Right ventricle myocardium superior (tissue), 1 donor: ENCODE data around the gene C1QTNF7. TPM values are rescaled to one million over a fixed set of nuclear protein-coding genes. Genes with fewer than 3 reads are reported as not detected.

Experiments
- ATAC-seq: fragments of 200-7000 bp; cut with Tn5 transposase; one replicate; pipeline ENCODE4 v1.9.1; 2020; ENCODE audit warnings: mild to moderate bottlenecking; ENCODE audit not compliant: poor library complexity
- DNase-seq: peaks from one replicate; pipeline ENCODE4 v3.0.0-alpha.2; 2020
- intact Hi-C: fragments of 100-400 bp; cut with DNase I; formaldehyde crosslinking; loops from one replicate; pipeline ENCODE4 v1.11.2; 2022
- long read RNA-seq: library from polyadenylated mRNA; unstranded; transcript quantifications from one replicate; pipeline ENCODE4 v2.0.0, GENCODE V29; 2021
- total RNA-seq: library from RNA; stranded (reverse); fragmentation: NEBNext Ultra II Directional; extraction: Animal tissue kit (Norgen Biotek cat#: 25700); gene quantifications from one replicate; pipeline ENCODE4 v1.2.1, GENCODE V29; 2021
- donor health status: DM: no; HTN: yes; CAD: no; lungs with severe emphysema.

Gene C1QTNF7, protein sequence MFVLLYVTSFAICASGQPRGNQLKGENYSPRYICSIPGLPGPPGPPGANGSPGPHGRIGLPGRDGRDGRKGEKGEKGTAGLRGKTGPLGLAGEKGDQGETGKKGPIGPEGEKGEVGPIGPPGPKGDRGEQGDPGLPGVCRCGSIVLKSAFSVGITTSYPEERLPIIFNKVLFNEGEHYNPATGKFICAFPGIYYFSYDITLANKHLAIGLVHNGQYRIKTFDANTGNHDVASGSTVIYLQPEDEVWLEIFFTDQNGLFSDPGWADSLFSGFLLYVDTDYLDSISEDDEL
- 1.9 TPM for total RNA-seq
- long read RNA-seq, full-length matches to known transcripts, result 3 of 3 reads
- long read RNA-seq, partial matches to known transcripts, result 0 of 3 reads
- long read RNA-seq, other reads (novel, unspliced or antisense), result 0 of 3 reads

DNA sequence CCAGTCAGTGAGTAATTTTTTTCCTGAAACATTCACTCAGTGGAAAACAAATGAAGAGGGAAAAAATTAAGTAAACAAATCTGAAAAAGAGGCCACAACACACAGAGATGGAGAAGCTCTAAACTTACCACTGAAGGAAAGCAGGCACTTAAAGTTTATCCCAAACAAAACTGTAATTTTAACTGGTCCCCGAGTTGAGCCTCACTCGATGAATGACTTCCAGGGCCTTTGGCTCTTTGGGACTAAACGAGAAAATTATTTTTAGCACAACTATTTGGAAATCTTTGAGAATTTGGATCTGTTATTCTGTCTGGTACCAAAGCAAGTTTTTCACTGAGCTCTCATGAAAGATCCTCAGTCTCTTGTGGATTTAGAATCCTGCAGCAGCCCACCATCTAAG is at the start of gene C1QTNF7:
C1QTNF7 (plus strand) TSS at position 333 of the 400 bp plus-strand sequence. CDS start 7,711 bp downstream, outside the sequence.
- ATAC-seq (peak; percentile 58), DNase-seq (no peak)
- intact Hi-C loops, result no loop called here

DNA sequence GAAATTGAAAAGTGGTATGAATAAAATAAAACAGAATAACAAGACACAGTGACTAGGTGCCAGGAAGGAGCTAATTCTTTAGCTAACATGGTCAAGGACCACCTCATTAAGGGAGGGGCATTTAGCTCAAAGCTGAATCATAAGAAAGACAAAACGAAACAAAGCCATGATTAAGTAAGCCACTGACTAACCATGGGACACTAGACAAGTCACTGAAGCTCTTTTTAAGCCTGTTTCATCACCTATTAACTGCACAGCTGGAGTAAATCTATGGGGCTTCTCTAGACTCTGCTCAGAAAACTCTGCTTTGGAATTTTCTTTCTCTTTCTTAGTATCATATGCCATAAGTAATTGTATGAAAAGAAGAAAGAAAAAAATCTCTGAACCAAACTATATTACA is 49.8 kb upstream of the C1QTNF7 start:
- DNase-seq, result no peak
- ATAC-seq, result peak; percentile 61
- intact Hi-C loops, result no loop called here

DNA sequence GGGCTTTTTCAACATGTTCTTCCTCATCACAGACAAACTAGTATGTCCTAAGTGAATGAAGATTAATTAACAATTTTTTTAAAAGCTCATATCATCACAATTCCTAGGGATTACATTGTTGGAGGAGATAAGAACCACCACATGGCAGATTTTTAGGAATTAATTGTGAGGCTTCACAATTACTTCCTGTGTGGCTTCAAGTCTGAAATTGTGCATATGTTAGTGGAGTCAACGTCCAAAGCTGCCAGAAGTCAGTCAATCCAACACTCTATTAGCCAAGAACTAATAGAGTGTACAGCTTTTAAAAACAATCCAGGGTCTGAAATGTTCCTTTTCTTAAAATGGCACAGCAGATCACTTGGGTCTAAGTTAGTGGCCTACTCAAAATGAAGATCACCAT is 49.3 kb upstream of the C1QTNF7 start:
- DNase-seq (no peak), ATAC-seq (peak; percentile 34)
- intact Hi-C loops, result no loop called here

DNA sequence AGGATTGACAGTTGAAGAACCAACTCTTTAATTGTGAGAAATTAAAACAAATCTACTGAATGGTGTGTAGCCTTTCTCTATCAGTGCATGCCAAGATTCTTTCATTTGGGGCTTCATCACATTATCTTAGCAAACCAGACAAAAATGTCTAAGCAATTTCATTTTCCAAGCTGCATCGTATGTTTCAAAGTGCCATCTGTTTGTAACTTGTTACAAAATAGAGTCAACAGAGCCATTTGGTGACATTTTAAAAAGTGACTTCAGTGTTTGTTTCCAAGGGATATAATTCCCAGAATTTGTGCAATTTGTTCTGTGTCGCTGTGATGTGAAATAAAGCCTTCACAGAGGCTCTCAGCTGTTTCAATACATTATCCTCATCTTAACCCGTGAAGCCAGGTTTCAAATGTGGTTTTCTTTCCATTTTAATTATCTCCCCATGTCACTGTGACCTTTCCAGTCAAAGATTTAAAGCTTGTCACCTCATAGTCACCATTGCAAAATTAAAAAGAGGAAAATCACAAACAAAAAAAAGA is 46.0 kb upstream of the C1QTNF7 start:
- DNase-seq (no peak), ATAC-seq (no peak)
- intact Hi-C loops, result no loop called here

DNA sequence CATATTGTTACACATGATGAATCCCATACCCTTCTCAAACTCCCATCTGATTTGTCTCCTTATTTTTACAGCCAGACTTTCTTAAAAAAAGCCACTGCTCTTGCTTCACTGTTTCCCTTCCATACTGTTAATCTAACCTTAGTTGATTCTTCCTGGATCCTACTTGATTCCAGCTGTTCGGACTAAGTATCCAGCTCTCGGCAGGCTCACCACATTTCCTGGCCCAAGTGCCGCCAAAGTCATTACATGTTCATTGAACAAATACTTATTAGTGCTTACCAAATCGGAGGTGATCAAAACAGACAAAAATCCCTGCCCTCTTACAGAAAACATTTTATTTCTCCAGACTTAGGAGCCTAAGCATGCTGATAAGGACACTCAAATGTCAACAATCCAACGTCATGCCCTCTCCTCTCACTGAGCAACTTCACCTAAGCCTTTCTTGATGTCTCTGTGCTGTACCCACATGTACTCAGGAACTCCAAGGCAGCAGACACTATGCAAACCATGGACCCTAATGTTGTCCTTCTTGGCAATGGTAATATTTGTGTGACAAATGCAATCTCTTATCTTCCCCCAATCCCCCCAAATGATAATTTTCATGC is 45.1 kb upstream of the C1QTNF7 start:
- DNase-seq, result no peak
- ATAC-seq, result no peak
- intact Hi-C loops, result no loop called here

DNA sequence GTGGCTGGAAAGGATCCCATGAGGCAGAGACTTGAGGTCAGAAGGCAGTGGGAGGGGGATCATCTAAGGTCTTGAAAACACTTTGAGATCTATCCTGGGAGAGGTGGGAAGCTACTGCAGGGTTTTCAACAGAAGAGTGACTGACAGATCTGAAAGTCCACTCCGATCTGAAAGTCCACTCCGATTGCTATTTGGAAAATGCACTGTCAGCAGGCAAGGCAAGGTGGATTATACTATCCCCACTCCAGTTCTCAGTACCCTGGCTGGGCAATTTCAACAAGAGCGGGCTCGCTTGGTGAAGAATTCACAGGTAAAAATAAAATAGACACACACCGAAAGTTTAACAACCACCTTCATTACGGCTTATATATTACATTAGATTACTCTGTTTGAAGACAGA is 42.3 kb upstream of the C1QTNF7 start:
- ATAC-seq, result no peak
- no peak for DNase-seq
- intact Hi-C loops, result no loop called here

DNA sequence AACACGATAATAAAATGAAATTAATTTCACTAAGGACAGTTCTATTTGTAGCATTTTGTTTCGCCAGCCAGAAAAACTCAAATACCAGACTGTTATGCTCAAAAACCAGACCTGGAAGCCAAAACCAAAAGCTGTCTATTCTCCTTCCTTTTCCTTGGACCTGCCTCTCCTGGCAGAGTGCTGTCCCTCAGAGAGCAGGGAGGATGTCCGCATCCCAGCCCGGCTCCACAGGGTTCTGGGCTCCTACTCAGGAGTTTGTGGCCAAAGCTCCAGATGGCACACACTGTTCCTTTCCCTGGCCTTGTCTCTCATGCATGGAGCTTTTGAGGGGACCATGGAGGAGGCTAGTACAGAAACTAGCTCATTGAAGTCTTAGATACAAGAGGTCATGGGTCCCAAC is 41.9 kb upstream of the C1QTNF7 start:
- intact Hi-C loops, result no loop called here
- peak; percentile 66 for DNase-seq
- ATAC-seq, result peak; percentile 81

DNA sequence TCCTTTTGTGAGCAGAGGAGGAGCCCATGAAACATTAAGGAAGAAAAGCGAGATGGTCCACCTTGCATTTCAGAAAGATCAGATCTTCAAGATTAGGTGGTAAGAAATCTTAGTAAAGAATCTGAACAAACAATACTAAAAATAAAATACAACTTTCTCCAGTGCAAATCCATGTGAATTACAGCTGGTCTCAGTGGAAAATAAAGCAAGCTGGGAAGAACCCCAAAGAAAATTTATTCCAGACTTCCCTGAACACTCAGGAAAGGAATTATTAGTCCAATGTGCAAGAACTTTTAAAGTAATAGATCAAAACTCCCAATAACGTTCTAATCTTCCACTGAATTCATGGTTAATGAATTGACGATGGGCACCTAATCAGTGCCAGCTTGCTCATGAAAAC is 37.3 kb upstream of the C1QTNF7 start:
- intact Hi-C loops, result no loop called here
- no peak for DNase-seq
- ATAC-seq, result no peak

DNA sequence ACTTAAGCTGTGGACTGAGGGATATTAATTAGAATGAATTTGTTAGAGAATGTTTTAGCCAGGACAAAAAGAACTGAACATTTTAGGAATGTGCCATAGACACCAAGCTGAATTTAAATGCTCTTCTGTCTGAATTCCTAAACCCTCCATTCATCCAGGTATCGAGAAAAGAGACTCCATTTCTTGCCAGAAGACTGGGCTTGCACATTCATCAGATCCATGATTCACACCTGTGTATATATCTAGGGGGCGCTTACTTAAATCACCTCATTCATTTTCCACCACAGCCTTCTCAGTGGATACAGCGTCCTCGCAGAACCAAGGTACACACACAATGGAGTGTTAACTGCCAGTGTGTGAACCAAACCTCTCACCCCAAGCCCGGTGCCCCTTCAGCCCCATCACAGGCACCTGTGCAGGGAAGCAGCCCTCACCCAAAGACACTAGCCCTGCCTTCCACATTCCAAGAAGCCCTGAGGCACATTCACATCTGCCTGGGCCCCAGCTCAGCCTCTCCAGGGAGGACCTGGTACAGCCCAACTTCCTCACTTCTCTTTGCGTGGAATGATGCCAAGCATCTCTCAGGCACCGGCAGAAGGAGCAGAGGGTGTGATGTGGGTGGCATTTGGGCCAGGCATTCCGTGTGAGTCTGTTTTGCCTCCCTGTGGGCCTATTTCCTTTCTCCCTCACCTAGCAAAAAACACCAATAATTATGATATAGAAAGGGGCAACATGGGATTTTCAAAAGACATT is 35.6 kb upstream of the C1QTNF7 start:
- ATAC-seq (no peak), DNase-seq (no peak)
- intact Hi-C loops, result no loop called here

DNA sequence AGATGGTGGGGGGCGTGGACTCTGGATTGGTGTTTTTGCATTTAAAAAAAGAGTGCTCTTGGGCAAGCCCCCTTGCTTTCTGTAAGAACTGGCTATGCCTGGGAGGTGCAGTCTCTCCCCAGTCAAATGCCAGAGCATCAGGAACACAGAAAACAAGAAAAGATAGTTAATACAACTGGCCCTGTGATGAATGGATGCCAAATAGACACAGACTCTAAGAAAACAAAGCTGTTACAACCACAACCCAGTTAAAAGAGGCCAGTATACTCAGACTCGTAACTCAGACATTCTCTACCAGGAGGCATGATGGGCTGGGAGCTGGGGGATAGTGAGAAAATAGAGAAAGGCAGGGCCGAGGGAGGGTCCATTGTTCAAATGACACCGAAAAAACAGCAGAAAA is 32.5 kb upstream of the C1QTNF7 start:
- DNase-seq, result no peak
- ATAC-seq, result no peak
- intact Hi-C loops, result no loop called here

DNA sequence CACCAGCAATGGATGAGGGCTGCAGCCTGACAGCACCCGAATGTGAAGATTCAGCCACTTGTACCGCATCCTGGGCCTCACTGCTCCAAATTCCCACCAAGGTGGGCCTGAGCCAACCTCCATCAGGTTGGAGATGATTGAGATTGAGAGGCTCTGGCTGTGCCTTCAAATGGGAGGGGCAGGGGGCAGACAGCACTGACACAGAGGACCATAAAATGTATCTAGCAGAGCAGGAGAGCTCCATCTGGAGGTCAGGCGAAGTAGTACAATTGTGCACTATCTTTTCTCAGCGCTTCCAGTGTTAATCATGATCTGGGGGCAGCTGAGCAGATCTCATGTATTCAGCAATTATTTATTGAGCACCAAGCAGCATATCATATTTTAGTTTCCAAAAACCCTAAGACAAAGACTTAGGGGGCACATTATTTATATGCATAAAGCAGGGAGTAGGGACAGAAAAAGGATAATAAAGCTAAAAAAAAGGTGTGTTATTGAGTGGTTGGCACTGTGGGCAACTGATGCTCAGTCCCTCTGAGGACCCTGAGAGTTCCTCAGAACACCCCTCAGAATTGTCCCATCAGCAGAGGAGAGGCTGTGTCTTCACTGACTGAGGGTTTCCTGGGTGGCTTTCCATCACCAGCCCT is 31.6 kb upstream of the C1QTNF7 start:
- ATAC-seq (peak; percentile 64), DNase-seq (no peak)
- intact Hi-C loops, result no loop called here

DNA sequence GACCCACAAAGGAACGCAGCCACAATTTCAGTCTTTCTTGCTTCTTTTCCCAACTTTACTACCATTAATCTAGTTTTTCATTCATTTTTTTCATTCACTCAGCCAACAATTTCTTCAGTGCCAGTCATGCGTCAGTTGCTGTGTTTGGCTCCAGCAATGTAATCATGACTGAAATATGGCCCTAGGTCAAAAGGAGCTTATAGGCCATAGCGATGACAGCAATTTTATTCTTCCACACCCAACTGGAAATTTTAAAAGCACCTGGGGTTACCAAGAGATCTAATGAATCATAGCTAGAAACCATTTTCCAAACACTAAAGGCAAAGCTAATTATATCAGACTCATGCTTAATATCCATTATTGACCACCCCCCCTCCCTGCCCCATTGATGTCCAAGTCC is 29.8 kb upstream of the C1QTNF7 start:
- intact Hi-C loops, result no loop called here
- ATAC-seq (no peak), DNase-seq (no peak)

DNA sequence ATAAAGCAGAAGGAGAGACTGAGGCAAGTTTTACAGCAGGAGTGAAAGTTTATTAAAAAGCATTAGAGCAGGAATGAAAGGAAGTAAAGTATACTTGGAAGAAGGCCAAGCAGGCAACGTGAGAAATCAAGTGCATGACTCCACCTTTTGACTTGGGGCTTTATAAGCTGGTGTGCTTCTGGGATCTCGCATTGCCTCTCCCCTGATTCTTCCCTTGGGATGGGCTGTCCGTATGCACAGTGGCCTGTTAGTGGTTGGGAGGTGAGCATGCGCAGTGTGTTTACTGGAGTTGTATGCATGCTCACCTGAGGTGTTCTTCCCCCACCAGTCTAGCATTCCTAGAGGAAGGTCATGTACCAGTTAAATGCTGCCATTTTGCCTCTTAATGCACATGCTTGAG is 29.1 kb upstream of the C1QTNF7 start:
- intact Hi-C loops, result no loop called here
- ATAC-seq (no peak), DNase-seq (no peak)

DNA sequence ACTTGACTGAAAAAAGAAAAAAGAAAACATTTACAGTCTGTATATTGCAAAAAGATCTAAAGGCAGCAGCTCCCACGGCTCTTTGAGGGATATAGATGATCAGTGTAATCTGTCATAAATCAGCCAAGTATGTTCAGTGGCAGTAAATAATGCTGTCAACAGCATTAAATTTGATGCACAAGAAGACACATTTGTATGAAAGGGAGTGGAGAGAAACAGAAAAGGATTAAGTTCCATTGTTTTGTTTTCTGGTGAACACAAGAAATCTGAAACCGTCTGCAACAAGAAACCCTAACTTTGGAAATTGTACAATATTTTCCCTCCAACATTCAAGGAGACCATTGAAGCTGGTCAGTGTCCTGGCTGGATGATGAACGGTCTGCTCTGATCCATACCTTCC is 27.6 kb upstream of the C1QTNF7 start:
- ATAC-seq (no peak), DNase-seq (no peak)
- intact Hi-C loops, result no loop called here

DNA sequence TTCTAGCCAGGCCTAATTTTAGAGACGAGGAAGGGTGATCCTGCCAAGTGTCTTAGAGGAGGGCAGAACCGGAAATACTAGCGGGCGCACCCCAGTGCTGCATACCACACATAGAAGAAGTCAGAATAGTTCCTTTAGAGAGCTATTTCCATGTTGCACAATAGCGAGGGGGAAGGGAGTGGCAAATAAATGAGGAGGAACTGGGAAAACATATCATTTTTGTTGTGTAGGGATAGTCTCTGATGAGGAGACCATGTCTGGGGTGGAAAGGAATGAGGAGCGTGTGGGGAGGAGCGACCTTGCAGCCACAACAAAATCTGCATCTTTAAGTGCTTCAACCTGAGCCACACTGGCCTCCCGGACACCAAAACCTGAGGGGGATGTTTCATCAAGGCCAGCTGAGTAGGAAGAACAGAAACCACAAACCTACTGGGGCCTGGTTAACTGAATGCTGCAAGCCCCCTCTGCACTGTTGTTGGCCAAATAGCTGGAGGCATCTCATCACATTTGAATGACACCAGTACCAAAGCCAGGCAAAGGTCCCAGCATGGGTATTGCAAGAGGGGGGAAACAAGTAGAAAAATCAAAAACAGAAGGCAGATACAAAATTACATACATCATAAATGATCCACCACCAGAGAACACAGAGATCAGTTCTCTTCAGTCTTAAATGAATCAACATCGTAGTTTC is 26.7 kb upstream of the C1QTNF7 start:
- intact Hi-C loops, result no loop called here
- ATAC-seq, result peak; percentile 83
- peak; percentile 73 for DNase-seq

DNA sequence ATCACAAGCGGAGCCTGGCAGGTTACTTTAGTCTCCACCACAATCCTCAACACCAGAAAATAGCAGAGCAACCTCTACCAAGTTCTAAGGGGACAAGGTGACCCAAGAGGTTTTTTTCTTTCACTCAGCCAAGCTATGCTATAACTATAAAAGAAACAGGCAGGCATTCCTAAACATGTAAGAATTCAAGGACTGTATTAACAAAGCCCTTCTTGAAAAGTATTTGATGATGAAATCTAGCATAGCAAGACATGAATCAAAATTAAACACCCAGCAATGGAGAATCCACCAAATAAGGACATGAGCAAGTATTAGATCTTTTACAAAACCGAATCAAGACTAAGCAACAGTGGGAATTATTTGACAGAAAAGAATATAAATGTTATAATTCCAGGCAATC is 25.7 kb upstream of the C1QTNF7 start:
- intact Hi-C loops, result no loop called here
- ATAC-seq (no peak), DNase-seq (no peak)

DNA sequence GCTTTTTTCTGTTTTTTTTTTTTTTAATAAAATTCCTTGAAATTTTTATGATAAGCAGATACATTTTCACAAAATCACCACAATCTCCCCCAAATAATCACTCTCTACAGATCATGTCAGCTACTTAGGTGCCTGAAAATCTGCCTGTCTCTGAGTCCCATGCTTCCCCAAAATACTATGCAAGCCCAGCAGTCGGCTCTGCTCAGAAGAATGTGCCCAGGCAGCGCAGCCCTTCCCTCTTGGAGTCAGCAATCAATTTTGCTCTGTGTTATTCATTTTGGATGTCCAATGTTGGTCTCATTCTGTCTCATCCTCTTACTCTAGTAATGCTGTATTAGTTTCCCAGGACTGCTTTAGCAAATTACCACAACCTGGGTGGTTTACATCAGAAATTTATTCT is 24.9 kb upstream of the C1QTNF7 start:
- ATAC-seq (no peak), DNase-seq (peak; percentile 51)
- intact Hi-C loops, result no loop called here

DNA sequence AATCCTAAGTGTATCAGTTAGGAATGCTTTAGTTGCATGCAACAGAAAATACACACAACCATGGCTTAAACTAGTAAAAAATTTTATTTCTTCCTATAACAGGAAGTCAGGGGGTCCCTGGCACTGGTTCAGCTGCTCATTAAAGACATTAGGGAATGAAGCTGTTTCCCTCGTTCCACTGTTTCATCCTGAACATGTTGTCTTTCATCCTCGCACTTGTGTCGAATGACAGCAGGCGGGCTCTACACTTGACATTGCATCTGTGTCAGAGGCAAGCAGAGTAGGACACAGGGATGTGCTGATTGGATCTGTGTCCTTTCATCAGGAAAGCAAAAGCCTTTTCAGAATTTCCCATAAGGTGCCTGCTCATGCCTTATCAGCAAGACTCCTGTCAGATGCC is 22.8 kb upstream of the C1QTNF7 start:
- ATAC-seq (no peak), DNase-seq (no peak)
- intact Hi-C loops, result no loop called here

DNA sequence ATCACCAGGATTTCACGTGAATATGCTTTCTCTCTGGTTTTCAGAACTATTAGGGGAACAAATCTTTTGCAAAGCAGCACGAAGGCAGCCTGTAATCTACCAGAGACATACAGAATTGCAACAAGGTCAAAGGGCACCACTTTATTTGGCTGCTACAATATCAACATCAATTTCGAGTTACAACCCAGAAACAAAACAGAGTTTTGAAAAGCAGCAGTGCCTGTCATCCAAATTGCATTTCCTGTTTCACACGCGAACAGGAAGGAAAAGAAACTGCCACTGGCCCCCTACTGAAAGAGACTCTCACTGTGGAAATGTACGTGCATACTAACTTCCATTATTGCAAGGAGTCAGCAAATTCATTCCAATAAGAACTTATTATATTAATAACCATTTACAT is 17.1 kb upstream of the C1QTNF7 start:
- ATAC-seq, result no peak
- intact Hi-C loops, result no loop called here

More for the DNA sequence above, 17.1 kb upstream of the C1QTNF7 start:
- DNase-seq, result no peak
